GM18507 (cell line): ENCODE data around the gene NPFFR1.
"Not testable (repeated sequence)": the region's sequence is repeated elsewhere in the genome, so short reads cannot be mapped to it uniquely, and the experiment has no call there.

Source experiments
- DNase-seq: peaks from one replicate; pipeline ENCODE4 v3.0.0; 2011; ENCODE audit warnings: low read depth; ENCODE audit not compliant: insufficient read length; ENCODE audit errors: extremely low spot score
- FAIRE-seq: peaks from 2 replicates; lab custom pipeline; 2011; peaks lifted over from hg19 to GRCh38; lab: Jason Lieb, UNC

The NPFFR1 gene

DNA sequence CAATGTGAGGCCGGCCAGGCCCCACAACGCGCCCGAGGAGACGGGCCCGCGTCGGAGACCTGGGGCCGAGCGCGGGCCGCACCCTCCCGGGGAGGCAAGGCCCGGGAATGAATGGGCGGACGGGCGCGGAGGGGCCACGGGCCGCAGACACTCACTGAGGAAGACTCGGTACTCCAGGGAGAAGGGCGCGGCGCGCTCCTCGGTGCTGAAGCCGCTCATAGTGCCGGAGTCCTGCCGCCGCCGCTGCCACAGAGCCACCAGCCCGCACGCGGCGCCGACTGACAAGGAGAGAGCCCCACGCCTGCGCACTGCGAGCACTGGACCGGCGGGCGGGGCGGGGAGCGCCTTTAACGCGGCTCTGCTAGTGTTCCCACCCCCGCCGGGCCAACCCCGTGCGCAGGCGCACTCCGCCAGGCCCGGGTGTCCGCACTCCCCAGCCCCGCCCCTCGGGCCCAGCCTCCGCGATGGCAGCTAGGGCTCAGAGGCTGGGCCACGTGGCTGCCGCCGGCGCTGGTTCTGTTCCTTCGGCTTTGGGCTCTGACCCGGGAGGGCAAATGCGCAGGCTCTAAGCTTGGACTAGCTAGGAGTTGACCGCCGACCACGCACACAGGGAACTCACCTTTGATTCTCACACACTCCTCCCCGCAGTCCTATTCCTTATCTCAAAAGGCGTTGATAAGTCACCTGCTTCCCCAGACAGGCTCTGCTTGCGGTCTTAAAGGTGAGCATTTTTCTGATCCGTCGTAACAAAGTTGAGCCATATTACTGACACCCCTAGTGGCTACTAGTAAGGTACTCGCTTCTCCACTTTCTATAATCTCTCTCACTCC is 50.5 kb downstream of the NPFFR1 start, which contains the start of gene PPA1:
TSS of gene PPA1 (minus strand) at position 321 of the 830 bp plus-strand sequence. CDS start at position 219, 102 bp downstream.
- DNase-seq (peak; percentile 100), FAIRE-seq (peak; percentile 86)

DNA sequence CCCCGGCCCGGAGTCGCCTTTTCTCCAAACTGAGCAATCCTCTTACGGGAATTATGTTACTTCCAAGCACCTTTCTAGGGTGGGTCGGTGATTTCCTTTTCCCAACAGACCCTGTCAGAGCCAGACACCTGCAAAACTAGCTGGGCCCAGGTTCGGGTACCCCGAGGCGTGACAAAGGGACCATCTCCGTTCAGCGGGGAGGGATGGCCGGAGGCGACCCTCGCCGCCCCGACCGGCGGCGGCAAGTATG is 51.0 kb downstream of the NPFFR1 start:
- FAIRE-seq (no peak), DNase-seq (no peak)

DNA sequence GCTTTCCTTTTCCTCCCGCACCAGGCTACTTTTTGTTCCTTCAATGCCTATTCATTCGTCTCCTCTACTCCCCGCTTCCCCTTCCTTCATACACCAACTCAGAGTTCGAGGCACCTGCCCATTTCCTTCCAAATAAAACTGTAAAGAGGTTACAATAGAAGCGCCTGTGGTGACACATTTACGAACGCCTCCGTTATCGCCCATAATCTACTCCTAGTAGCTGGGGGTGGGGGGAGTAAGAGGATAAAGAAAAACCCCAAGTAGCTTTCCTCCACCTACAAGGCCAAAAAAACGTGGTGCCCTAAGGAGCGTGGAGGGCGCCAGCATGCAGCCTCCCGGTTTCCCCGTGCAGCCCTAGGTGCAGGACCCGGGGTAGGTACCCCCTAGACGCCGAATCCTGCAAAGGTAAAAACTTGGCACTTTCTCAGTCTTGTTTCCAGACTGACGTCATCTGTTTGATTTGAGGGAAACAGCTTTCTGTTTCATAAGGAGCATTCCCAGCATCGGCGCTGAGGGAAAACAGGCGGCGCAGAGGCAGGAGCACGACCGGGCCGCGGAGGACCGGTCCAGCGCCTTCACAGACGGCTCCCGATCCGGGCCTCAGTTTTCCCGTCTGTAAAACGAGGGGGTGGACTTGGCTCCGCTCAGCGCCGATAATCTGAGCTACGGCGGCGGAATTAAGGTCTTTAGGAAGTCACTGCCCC is 51.5 kb downstream of the NPFFR1 start:
- DNase-seq: no peak
- FAIRE-seq: peak; percentile 62

DNA sequence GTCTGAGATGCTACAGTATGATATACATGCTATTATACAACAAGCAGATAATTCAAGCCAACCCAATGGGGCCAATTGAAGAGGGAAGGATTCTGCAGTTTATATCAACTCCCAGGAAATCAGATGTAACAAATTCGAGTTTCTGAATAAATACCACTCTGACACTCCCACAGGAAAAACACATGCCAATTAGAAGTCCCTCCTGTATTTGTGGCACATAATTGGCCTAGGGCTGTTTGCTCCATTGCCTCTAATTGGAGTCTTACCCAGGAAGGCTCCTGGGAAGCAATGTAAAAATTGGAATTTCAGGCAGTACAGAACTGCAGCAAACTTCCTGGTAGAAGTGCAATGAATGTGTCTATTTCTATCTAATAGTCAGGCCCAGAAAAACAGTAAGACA is 55.3 kb downstream of the NPFFR1 start:
- DNase-seq: no peak
- no peak for FAIRE-seq

DNA sequence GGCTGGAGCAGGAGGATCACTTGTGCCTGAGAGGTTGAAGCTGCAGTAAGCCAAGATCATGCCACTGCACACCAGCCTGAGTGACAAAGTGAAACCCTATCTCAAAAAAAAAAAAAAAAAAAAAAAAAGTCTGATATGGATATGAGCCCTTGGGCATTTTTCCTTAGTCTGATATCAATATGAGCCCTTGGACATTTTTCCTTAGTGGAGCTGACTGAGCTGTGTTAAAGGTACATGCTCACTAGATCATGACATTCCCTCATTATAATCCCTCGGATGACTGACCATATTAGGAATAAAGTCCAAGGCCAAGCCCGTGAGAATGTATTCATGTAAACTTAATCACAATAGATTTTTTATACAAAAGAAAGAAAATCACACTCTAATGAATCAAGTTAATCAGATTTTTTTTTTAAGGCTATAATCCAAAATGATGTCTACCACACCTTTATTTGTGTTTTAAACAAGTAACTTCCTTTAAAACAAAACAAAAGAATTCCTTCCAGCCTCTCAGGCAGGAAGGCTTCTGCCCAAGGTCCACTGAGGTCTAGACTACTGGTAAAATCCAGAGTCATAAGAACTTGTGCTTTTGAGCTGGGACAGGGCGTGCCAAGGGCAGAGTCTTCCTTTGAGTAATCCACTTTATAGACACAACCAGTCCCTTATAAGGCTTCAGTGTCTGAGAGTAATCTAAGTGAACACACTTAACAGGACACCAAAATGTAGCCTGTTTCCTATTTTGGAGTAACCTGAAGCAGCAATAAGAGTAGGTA is 56.1 kb downstream of the NPFFR1 start:
- FAIRE-seq (no peak), DNase-seq (no peak)

DNA sequence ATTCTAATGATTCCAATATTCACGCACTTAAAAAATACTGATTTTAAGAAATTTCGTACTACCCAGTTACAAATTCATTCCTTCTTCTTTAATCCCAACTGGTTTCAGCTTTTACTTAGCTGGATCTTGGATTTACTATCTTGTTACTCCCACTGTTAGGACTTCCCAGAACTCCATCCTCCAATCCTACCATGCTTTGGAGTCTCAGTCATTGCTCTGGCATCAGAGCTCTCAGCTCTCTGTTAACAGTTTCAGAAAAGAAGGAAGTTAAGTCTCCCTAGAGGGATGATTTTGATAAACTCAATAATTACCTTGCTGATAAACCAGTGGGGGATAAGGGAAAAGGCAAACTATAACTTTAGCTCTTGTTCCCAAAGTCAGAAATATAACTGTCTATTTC is 60.1 kb downstream of the NPFFR1 start:
- FAIRE-seq (no peak), DNase-seq (no peak)

DNA sequence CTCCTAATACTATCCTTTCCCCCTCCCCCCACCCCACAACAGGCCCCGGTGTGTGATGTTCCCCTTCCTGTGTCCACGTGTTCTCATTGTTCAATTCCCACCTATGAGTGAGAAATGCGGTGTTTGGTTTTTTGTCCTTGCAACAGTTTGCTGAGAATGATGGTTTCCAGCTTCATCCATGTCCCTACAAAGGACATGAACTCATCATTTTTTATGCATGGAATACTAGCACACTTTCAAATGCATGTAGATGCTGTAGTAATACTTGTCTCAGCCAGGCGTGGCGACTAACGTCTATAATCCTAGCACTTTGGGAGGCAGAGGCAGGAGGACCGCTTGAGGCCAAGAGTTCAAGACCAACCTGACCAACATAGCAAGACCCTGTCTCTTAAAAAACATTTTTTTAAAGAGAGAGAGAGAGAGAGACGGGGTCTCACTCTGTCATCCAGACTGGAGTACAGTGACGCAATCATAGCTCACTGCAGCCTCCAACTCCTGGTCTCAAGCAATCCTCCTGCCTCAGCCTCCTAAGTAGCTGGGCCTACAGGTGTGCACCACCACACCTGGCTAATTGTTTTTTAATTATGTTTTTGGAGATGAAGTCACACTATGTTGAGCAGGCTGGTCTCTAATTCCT is 60.9 kb downstream of the NPFFR1 start:
- DNase-seq, FAIRE-seq: not testable (repeated sequence)

DNA sequence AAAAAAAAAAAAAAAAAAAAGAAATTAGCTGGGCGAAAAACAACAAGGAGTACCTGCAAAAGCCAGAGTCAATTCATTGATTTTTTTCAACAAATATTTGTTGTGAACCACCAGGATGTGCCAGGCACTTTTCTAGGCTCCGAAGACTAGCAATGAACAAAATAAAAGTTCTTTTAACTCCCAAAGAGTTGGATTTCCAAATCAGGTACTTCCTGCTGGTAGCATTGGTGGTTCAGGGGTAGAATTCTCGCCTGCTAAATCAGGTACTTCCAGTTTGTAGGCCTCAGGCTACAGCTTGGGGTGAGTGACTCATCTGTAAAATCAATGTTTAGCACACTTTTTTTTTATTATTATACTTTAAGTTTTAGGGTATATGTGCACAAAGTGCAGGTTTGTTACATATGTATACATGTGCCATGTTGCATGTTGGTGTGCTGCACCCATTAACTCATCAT is 61.4 kb downstream of the NPFFR1 start:
- no peak for FAIRE-seq
- DNase-seq: no peak

DNA sequence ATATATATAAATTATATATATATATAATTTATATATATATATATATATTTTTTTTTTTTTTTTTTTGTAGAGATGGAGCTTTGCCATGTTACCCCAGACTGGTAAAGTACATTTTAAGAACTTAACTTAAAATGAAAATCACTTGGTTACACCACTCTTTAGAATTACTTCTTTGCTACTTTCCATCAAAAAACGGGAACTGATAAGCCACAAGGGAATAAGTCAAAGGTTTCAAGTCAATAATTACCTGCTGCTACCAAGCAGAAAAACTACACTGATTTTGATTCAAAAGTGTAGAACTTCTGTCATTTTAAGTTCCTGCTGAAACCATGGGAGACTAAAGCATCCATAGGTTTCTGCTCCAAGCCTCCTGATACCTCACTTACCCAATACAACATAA is 62.8 kb downstream of the NPFFR1 start:
- no peak for DNase-seq
- peak; percentile 61 for FAIRE-seq

DNA sequence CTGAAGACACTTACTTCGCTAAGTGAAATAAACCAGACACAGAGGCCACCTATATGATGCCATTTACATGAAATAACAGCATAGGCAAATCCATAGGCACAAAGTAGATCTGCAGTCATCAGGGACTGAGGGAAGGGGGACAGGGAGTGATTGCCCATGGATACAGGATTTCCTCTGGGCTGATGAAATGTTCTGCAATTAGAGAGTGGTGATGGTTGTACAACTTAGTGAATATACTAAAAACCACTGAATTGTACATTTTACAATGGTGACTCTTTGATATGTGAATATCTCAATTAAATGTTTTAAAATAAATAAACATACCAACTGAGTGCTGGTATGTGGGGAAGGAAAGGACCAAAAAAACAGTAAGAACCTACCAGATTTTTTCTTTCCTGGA is 70.9 kb downstream of the NPFFR1 start:
- no peak for FAIRE-seq
- no peak for DNase-seq

DNA sequence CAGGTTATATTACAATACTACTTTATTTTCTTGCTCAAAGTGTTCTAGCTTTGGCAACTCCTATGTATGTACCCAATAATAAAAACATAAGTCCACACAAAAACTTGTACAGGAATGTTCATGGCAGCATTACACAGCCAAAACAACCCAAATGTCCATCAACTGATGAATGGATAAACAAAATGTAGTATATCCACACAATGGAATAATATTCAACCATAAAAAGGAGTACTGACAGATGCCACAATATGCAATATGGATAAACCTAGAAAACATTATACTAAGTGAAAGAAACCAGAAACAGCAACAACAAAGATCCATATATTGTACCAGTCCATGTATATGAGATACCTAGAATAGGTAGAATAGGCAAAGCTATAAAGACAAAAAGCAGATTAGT is 71.5 kb downstream of the NPFFR1 start:
- no peak for DNase-seq
- FAIRE-seq: no peak

DNA sequence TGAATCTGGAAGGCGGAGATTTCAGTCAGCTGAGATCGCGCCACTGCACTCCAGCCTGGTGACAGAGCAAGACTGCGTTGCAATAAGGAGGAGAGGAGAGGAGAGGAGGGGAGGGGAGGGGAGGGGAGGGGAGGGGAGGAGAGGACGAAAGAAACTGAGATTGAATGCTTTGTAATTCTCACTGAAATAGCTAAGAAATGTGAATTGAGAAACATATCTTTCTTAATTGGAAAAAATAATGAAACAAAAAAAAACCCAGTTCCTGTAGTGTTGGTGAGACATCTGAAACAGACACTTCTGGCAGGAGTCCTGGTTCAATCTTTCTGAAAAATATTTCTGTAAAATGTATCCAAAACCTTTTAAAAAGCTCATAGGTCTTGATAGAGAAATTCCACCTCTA is 77.0 kb downstream of the NPFFR1 start:
- DNase-seq (no peak), FAIRE-seq (no peak)

DNA sequence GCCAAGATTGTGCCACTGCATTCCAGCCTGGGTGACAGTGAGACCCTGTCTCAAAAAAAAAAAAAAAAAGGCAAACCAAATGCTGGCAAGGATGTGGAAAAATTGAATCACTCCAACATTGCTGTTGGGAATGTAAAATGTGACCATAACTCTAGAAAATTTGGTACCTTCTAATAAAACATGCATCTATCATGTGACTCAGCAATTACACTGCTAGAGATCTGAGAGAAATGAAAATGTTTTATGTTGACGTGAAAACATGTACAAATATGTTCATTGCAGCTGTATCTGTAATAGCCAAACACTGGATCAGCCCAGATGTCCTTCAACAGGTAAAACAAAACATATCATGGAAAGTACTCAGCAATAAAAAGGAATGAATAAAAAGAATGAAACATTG is 82.7 kb downstream of the NPFFR1 start:
- FAIRE-seq (no peak), DNase-seq (no peak)

DNA sequence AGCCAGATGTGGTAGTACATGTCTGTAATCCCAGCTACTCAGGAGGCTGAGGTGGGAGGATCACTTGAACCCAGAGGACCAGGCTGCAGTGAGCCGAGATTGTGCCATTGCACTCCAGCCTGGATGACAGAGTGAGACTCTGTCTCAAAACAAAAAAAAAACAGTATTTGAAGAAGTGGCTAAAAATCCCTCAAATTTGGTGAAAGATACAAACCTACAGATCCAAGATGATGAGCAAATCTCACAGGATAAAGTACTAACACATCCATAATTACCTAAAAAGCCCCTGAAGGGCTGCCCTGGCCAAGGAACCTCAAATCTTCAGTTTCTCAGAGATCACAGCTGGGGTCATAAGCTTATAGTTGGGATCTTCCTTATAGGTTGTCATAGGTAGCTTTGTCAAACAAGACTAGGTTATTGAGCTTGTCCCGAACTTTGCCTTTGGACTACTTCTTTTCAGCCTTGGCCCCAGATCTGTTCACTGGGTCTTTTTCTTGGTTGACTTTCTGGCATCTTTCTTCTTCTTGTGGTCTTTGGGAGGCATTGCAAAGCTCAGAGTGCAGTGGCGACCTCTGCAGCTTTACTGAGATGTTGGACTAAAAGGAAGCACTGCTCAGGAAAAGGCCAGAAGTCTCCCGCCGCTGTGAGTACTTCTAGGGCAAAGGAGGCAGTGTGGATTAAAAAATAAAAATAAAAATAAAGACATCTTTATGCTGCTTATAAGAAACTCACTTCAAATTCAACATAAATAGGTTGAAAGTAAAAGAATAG is 84.9 kb downstream of the NPFFR1 start:
- FAIRE-seq (no peak), DNase-seq (no peak)
